ENCODE data around the gene TSPEAR. TPM values are rescaled to one million over a fixed set of nuclear protein-coding genes. Genes with fewer than 3 reads are reported as not detected.

The TSPEAR gene
- total RNA-seq, 2 donors from 2014 or later: 0.85 TPM; not detected in 1

GRCh38 chr21:44579833-44580144 is 131.6 kb downstream of the TSPEAR start:
- H3K9me3 ChIP-seq: no peaks in the 10 kb centered on the region
- H3K27me3 ChIP-seq (replicated peaks; ENCODE audit: insufficient read depth): no peaks in the 10 kb centered on the region
- H3K36me3 ChIP-seq: no peaks in the 10 kb centered on the region
- intact Hi-C loops (cut with DNase I): no loop called here
- TF ChIP-seq POLR2A (IDR thresholded peaks at IDR 0.05): no peak
- TF ChIP-seq POLR2AphosphoS5 (IDR thresholded peaks at IDR 0.05): no peak
- no peak for TF ChIP-seq CTCF (IDR thresholded peaks at IDR 0.05)
- no peak overlapping the region for H3K4me3 ChIP-seq
- H3K27ac ChIP-seq: no peak overlapping the region
- 66% methylated on average over 7 of the region's 7 CpGs for WGBS
- DNase-seq (ENCODE audit: low spot score): no peak
- no peaks in the 10 kb centered on the region for H3K4me1 ChIP-seq (replicated peaks)

GRCh38 chr21:44579056-44579832 is 132.1 kb downstream of the TSPEAR start:
- Histone ChIP-seq H3K27ac (no peak overlapping the region), H3K4me1 (replicated peaks) (no peaks in the 10 kb centered on the region), H3K9me3 (no peaks in the 10 kb centered on the region), H3K27me3 (replicated peaks; ENCODE audit: insufficient read depth) (no peaks in the 10 kb centered on the region), H3K4me3 (no peak overlapping the region), H3K36me3 (no peaks in the 10 kb centered on the region)
- 75% methylated on average over 20 of the region's 22 CpGs for WGBS
- no peak for DNase-seq (ENCODE audit: low spot score)
- no peak for TF ChIP-seq POLR2A (IDR thresholded peaks at IDR 0.05)
- no peak for TF ChIP-seq CTCF (IDR thresholded peaks at IDR 0.05)
- no peak for TF ChIP-seq POLR2AphosphoS5 (IDR thresholded peaks at IDR 0.05)
- intact Hi-C loops (cut with DNase I): no loop called here

GRCh38 chr21:44578371-44579055 is 132.9 kb downstream of the TSPEAR start:
- intact Hi-C loops (cut with DNase I): no loop called here
- Histone ChIP-seq H3K9me3 (no peaks in the 10 kb centered on the region), H3K36me3 (no peaks in the 10 kb centered on the region), H3K4me3 (no peak overlapping the region), H3K27ac (no peak overlapping the region), H3K4me1 (replicated peaks) (no peaks in the 10 kb centered on the region), H3K27me3 (replicated peaks; ENCODE audit: insufficient read depth) (no peaks in the 10 kb centered on the region)
- no peak for DNase-seq (ENCODE audit: low spot score)
- WGBS: 91% methylated on average over 16 of the region's 17 CpGs
- TF ChIP-seq POLR2AphosphoS5 (IDR thresholded peaks at IDR 0.05): no peak
- no peak for TF ChIP-seq POLR2A (IDR thresholded peaks at IDR 0.05)
- TF ChIP-seq CTCF (IDR thresholded peaks at IDR 0.05): no peak

DNA sequence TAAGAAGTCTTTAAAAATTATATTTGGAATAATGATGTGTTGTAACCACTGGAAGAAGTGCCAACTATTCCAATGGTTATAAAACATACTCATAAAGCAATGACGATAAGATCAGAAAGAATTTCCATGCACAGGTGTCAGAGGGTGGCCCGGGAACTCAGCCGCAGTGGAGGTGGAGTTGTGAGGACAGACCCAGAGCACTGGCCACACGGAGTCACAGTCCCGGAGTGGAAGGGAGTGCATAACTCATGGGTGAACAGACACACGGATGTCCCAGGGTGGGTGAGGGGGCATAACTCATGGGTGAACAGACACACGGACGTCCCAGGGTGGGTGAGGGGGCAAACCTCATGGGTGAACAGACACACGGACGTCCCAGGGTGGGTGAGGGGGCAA is 135.3 kb downstream of the TSPEAR start:
- WGBS: 76% methylated on average over 10 of the region's 10 CpGs
- H3K36me3 ChIP-seq: no peaks in the 10 kb centered on the region
- H3K4me1 ChIP-seq (replicated peaks): no peaks in the 10 kb centered on the region
- DNase-seq (ENCODE audit: low spot score): no peak
- no peaks in the 10 kb centered on the region for H3K9me3 ChIP-seq
- no peak overlapping the region for H3K27ac ChIP-seq
- no peaks in the 10 kb centered on the region for H3K27me3 ChIP-seq (replicated peaks; ENCODE audit: insufficient read depth)
- H3K4me3 ChIP-seq: no peak overlapping the region
- no peak for TF ChIP-seq CTCF (IDR thresholded peaks at IDR 0.05)
- TF ChIP-seq POLR2AphosphoS5 (IDR thresholded peaks at IDR 0.05): no peak
- TF ChIP-seq POLR2A (IDR thresholded peaks at IDR 0.05): no peak
- intact Hi-C loops (cut with DNase I): no loop called here

Measured in prostate gland (tissue), 2 donors.